ENCODE results near the gene FCN3.

FCN3 gene

GRCh38 chr1:27322569-27323240 is 51.9 kb downstream of the FCN3 start:
- Histone ChIP-seq H2AFZ (ENCODE audit: low read depth) (peak overlapping the region; percentile 78), H3K4me1 (ENCODE audit: low read depth, poor library complexity, severe bottlenecking) (peaks cover 12% of the 10 kb centered on the region), H3K9ac (peak overlapping the region; percentile 91), H3K4me3 (IDR thresholded peaks at IDR 0.05; ENCODE audit: insufficient read depth, low read depth, low read length) (peak overlapping the region; percentile 81), H4K20me1 (ENCODE audit: insufficient read depth) (no peaks in the 10 kb centered on the region), H3K4me2 (peak overlapping the region; percentile 95), H3K36me3 (ENCODE audit: insufficient read depth) (no peaks in the 10 kb centered on the region), H3K79me2 (ENCODE audit: insufficient read depth, low read depth) (peaks cover 52% of the 10 kb centered on the region), H3K27ac (peak overlapping the region; percentile 66), H3K27me3 (ENCODE audit: insufficient read depth, low read depth) (no peaks in the 10 kb centered on the region)
- TF ChIP-seq, protein P1, sequence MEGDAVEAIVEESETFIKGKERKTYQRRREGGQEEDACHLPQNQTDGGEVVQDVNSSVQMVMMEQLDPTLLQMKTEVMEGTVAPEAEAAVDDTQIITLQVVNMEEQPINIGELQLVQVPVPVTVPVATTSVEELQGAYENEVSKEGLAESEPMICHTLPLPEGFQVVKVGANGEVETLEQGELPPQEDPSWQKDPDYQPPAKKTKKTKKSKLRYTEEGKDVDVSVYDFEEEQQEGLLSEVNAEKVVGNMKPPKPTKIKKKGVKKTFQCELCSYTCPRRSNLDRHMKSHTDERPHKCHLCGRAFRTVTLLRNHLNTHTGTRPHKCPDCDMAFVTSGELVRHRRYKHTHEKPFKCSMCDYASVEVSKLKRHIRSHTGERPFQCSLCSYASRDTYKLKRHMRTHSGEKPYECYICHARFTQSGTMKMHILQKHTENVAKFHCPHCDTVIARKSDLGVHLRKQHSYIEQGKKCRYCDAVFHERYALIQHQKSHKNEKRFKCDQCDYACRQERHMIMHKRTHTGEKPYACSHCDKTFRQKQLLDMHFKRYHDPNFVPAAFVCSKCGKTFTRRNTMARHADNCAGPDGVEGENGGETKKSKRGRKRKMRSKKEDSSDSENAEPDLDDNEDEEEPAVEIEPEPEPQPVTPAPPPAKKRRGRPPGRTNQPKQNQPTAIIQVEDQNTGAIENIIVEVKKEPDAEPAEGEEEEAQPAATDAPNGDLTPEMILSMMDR (conservative IDR thresholded peaks at IDR 0.05; ENCODE audit: low read depth, low read length), result 0 out of 2 replicates have a peak, but pooled peaks have one; percentile 6

GRCh38 chr1:27321813-27322568 is 52.6 kb downstream of the FCN3 start, which contains the start of gene TMEM222:
Gene TMEM222, plus strand, starts transcription at chr1:27322163. Its CDS starts 35 bp downstream, at chr1:27322198.
- Histone ChIP-seq H3K9ac (peak within 1 kb of the TSS; percentile 91), H3K79me2 (ENCODE audit: insufficient read depth, low read depth) (peaks cover 46% of the 10 kb centered on the region), H3K27ac (peak within 1 kb of the TSS; percentile 66), H3K4me2 (peak within 1 kb of the TSS; percentile 95), H3K4me1 (ENCODE audit: low read depth, poor library complexity, severe bottlenecking) (peaks cover 12% of the 10 kb centered on the region), H3K36me3 (ENCODE audit: insufficient read depth) (no peaks in the 10 kb centered on the region), H3K4me3 (IDR thresholded peaks at IDR 0.05; ENCODE audit: insufficient read depth, low read depth, low read length) (peak within 1 kb of the TSS; percentile 81), H4K20me1 (ENCODE audit: insufficient read depth) (no peaks in the 10 kb centered on the region), H2AFZ (ENCODE audit: low read depth) (peak within 1 kb of the TSS; percentile 90), H3K27me3 (ENCODE audit: insufficient read depth, low read depth) (no peaks in the 10 kb centered on the region)
- TF ChIP-seq, protein P1 (conservative IDR thresholded peaks at IDR 0.05; ENCODE audit: low read depth, low read length), result no peak
